Measurements from ENCODE around the gene BORCS6. TPM values are rescaled to one million over a fixed set of nuclear protein-coding genes. Genes with fewer than 3 reads are reported as not detected.
A peak's percentile ranks its signal among the peaks of the same experiment; 100 is the strongest.

Gene BORCS6
- total RNA-seq, 1 experiment from 2014 or later = 6.4 TPM

GRCh38 chr17:8159032-8159400 lies 31.0 kb downstream of the BORCS6 start:
- no peaks in the 10 kb centered on the region for H3K27me3 ChIP-seq (ENCODE audit: insufficient read depth, low read length)
- no peaks in the 10 kb centered on the region for H3K9me3 ChIP-seq (ENCODE audit: control insufficient read depth in 1 of 2, insufficient read depth in 1 of 2, low read depth in 1 of 2, low read length in 2 of 2)
- H3K36me3 ChIP-seq (ENCODE audit: control insufficient read depth in 1 of 2, insufficient read depth in 2 of 2, low read length in 2 of 2) = peaks cover 4 to 13% of the 10 kb centered on the region in 2 experiments; a peak in 3 of 4 replicates
- no peak overlapping the region for H2AFZ ChIP-seq (ENCODE audit: low read depth, low read length, poor library complexity, severe bottlenecking)
- POLR2A ChIA-PET = interaction anchor here (9.4 kb wide), 1 partner anchor 13 kb away, joined by 95 read pairs; no protein-coding TSS in a partner anchor
- H3K9ac ChIP-seq (ENCODE audit: low read length) = peak overlapping the region; percentile 4; the same call in 1 of the 2 replicates
- no peak overlapping the region for H3K27ac ChIP-seq (ENCODE audit: low read depth, low read length)
- DNase-seq (ENCODE audit: low read depth, low spot score) (no peak), ATAC-seq (no peak)
- H3K9me2 ChIP-seq (ENCODE audit: insufficient read depth) = no peaks in the 10 kb centered on the region
- H3K4me1 ChIP-seq (ENCODE audit: control insufficient read depth in 1 of 2, insufficient read depth in 2 of 2, low read length in 2 of 2) = peaks cover 46 to 86% of the 10 kb centered on the region in 2 experiments
- RAD21 ChIA-PET (ENCODE audit: low non-redundant PET in 1 of 2, low total read pairs in 2 of 2, uncharacterized antibody in 2 of 2, unreplicated experiment in 2 of 2) = interaction anchor here in 1 of 2 experiments (0.7 kb wide), 1 partner anchor 275 kb away, joined by 5 read pairs; no protein-coding TSS in a partner anchor
- no peak overlapping the region for H3K4me3 ChIP-seq (replicated peaks in 1 of 2; ENCODE audit: low read depth in 1 of 2, low read length in 2 of 2)
- intact Hi-C loops (cut with micrococcal nuclease) = no loop called here
- no peaks in the 10 kb centered on the region for H4K20me1 ChIP-seq (ENCODE audit: insufficient read depth)
- H3K79me2 ChIP-seq (ENCODE audit: insufficient read depth, low read length) = peaks cover 48% of the 10 kb centered on the region
- CTCF ChIA-PET = interaction anchor here (0.6 to 1.5 kb wide), 5 partner anchors 14 to 225 kb away, joined by 3 to 6 read pairs (median 3); no protein-coding TSS in a partner anchor
- BruUV-seq (replicated peaks) = no TSS peak
- H3K4me2 ChIP-seq (ENCODE audit: low read length) = peak overlapping the region; percentile 51; the same call in 1 of the 2 replicates
- no peak for TF ChIP-seq ZBTB33 (IDR thresholded peaks at IDR 0.05; ENCODE audit: extremely low read depth, insufficient replicate concordance, low read length)

- Histone ChIP-seq H2AFZ (ENCODE audit: low read depth, low read length, poor library complexity, severe bottlenecking) (no peak overlapping the region), H3K9me2 (ENCODE audit: insufficient read depth) (no peaks in the 10 kb centered on the region), H3K4me2 (ENCODE audit: low read length) (peak overlapping the region; percentile 51), H3K27ac (ENCODE audit: low read depth, low read length) (peak overlapping the region; percentile 61), H4K20me1 (ENCODE audit: insufficient read depth) (no peaks in the 10 kb centered on the region), H3K4me1 (ENCODE audit: control insufficient read depth in 1 of 2, insufficient read depth in 2 of 2, low read length in 2 of 2) (peaks cover 46 to 86% of the 10 kb centered on the region in 2 experiments), H3K9me3 (ENCODE audit: control insufficient read depth in 1 of 2, insufficient read depth in 1 of 2, low read depth in 1 of 2, low read length in 2 of 2) (no peaks in the 10 kb centered on the region), H3K4me3 (replicated peaks in 1 of 2; ENCODE audit: low read depth in 1 of 2, low read length in 2 of 2) (no peak overlapping the region), H3K9ac (ENCODE audit: low read length) (peak overlapping the region; percentile 48), H3K36me3 (ENCODE audit: control insufficient read depth in 1 of 2, insufficient read depth in 2 of 2, low read length in 2 of 2) (peaks cover 4 to 13% of the 10 kb centered on the region in 2 experiments; a peak in 3 of 4 replicates), H3K27me3 (ENCODE audit: insufficient read depth, low read length) (no peaks in the 10 kb centered on the region), H3K79me2 (ENCODE audit: insufficient read depth, low read length) (peaks cover 54% of the 10 kb centered on the region)
- DNase-seq (ENCODE audit: low read depth, low spot score) = peak; percentile 82
- RAD21 ChIA-PET (ENCODE audit: low non-redundant PET in 1 of 2, low total read pairs in 2 of 2, uncharacterized antibody in 2 of 2, unreplicated experiment in 2 of 2) = no interaction called here
- POLR2A ChIA-PET = interaction anchor here (1.0 to 9.4 kb wide), 3 partner anchors 14 to 98 kb away, joined by 4 to 95 read pairs (median 4); no protein-coding TSS in a partner anchor
- no TSS peak for BruUV-seq (replicated peaks)
- CTCF ChIA-PET = interaction anchor here (0.6 to 2.4 kb wide), 7 partner anchors 12 to 226 kb away, joined by 3 to 8 read pairs (median 4); no protein-coding TSS in a partner anchor
- intact Hi-C loops (cut with micrococcal nuclease) = no loop called here
- peak; percentile 34 for ATAC-seq
- TF ChIP-seq ATF3 (IDR thresholded peaks at IDR 0.05) = no peak
- no peak for TF ChIP-seq EZH2 (IDR thresholded peaks at IDR 0.05)
- peak in 2 of 3 experiments; percentile 82 to 84; a peak in 5 of 6 replicates for TF ChIP-seq CTCF (IDR thresholded peaks at IDR 0.05 in 2 of 3, conservative IDR thresholded peaks at IDR 0.05 in 1 of 3; ENCODE audit: borderline replicate concordance in 1 of 3, insufficient read depth in 1 of 3, low read depth in 2 of 3, low read length in 2 of 3)
- TF ChIP-seq RAD21 (IDR thresholded peaks at IDR 0.05; ENCODE audit: low read depth) = no peak; the same call in 1 of the 2 replicates
- no peak for TF ChIP-seq CEBPB (IDR thresholded peaks at IDR 0.05; ENCODE audit: low read depth)
- no peak for TF ChIP-seq FOSL1 (IDR thresholded peaks at IDR 0.05; ENCODE audit: low read depth)
- no peak for TF ChIP-seq TCF7L2 (IDR thresholded peaks at IDR 0.05; ENCODE audit: borderline replicate concordance, extremely low read depth, insufficient read depth, insufficient read length)
- TF ChIP-seq ELF1 (IDR thresholded peaks at IDR 0.05; ENCODE audit: borderline replicate concordance, low read depth) = no peak
Measured at GRCh38 chr17:8158267-8159031, 31.5 kb downstream of the BORCS6 start.
